Effector CD4-positive, alpha-beta T cell (primary cell): Measurements from ENCODE around the gene ITIH1.

Source experiments
- DNase-seq: peaks from one replicate; pipeline ENCODE4 v3.0.0-alpha.2; 2020

ITIH1 gene

GRCh38 chr3:52817221-52817620 lies 39.8 kb downstream of the ITIH1 start:
- no peak for DNase-seq

GRCh38 chr3:52817860-52818259 lies 40.5 kb downstream of the ITIH1 start:
- DNase-seq: no peak

DNA sequence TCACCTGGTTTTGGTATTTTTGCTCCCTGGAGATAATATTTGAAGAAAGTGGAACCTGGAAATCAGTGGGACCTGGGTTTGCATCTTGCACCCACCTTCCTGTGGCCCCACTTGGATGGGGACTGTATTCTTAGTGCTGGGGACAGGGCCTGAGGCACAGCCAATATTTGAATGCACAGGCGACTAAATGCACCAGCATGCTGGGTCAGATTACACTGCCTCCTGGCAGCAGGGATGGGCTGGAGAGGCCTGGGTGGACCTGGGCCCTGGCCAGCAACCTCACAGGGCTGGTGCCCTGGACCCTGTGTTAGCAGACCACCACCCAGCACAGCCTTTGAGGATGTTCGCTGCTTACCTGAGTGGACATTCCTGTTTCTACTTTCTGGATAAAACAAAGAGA lies 42.5 kb downstream of the ITIH1 start:
- no peak for DNase-seq

DNA sequence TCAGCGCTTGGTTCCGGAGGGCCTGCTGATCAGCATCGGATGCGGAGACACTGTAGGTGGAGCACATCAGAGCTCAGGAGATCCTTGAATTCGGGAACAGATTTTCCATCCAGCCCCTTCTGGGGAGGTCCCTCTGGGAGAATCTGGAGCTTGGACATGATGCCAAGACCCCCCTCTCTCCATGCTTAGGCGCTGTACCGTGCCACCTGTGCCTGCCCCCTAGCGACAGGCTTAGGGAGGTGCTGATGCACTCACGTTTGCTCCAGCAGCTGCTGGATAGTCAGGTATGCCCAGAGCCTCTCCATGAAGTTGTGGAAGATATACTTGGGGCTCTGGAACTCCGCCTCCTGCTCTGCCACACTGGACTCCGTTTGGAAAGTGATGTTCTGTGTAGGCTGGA lies 43.3 kb downstream of the ITIH1 start:
- DNase-seq: no peak

DNA sequence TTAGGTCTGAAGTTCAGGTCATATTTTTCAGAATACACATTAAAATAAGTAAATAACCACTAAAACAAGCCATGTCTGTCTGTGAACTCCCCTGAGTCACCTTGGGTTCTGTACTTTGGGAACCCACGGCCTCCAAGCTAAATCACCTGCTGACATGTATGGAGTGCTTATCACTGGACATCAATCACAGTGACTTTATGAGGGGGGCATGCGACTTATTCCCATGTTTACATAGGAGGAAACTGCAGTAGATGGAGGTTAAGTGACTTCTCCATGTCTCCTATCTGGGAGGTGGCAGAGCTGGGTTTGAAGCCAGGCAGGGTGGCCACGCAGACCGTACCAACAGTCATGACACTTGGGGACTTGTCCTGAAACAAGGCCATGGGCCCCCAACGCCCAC lies 45.0 kb downstream of the ITIH1 start:
- DNase-seq: no peak

GRCh38 chr3:52824037-52824436 lies 46.6 kb downstream of the ITIH1 start:
- DNase-seq: no peak

DNA sequence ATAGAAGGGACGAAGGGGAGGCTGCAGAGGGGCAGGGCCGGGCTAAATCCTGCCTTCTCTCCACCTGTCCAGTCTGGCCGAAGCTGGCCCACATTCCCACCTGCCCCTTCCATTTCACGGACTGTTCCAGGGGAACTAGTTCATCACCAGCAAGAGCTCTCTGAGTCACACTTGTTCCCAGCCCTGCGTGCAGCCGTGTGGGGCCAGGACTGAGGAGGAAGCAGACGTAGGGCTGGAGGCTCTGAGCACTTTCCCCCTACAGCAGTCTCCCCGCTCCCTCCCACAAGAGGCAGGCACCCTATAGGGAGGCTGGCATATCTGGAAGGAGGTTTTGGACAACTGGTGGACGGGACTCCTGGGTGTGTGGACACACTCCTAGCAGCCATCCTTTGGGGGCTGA lies 50.0 kb downstream of the ITIH1 start:
- no peak for DNase-seq

- DNase-seq: no peak
These were observed 50.5 kb downstream of the ITIH1 start for GRCh38 chr3:52827866-52828376.

DNA sequence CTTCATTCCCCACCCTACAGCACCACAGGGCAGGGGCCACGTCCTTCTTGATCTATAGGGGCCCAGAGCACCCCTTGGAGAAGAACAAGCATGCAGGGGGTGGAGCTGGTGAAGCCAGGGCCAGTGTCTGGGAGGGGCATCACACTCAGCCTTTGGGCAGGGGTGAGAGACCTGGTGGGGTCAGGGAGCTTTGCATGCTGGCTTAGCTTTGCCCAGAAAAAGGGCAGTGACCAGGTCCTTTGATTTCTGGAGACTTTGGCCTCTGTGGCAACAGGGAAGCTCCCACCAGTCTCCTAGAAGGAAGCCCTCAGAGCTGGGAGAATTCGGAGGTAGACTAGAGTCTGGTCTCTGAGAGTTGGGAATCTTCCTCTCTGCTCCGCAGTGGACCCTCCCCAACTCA lies 52.1 kb downstream of the ITIH1 start:
- no peak for DNase-seq

GRCh38 chr3:52829906-52830463 lies 52.6 kb downstream of the ITIH1 start:
- no peak for DNase-seq

DNA sequence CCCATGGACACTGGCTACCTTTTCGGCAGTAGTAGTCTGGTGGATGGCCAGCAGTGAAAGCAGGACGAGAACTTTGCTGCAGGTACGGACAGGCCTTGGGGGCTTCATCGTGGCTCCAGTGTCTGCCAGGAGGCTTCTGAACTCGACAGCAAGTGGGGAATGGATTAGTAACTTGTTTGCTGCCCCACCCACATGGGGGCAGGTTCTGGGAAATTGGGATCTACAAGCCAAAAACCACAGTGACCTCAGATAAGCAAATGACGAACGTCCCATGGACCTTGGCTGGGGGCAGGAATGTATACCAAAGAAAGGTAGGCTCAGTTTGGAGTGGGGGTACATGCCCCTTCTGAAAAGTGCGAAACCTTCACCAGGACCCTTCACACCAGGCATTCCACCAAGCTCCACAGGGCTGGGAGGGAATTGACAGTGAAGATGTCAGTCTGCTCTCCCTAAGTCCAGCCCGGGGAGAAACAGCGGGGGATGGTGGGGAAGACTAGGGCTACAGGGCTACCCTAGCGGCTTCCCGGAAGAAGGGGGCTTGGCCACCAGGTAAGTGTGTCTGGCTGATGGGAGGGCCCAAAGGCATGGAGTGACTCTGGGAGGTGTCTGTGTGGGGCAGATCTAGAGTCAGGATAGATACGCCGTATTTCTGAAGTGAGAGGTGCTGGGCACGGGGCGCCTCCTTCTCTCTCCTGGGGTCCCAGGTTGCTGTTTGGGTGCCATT lies 53.3 kb downstream of the ITIH1 start, which contains the start of gene ITIH4:
ITIH4 (minus strand) TSS at position 138 of the 724 bp plus-strand sequence; CDS start at position 108, 30 bp downstream.
- no peak for DNase-seq

- DNase-seq: no peak
These were observed 54.3 kb downstream of the ITIH1 start for GRCh38 chr3:52831500-52832301.

DNA sequence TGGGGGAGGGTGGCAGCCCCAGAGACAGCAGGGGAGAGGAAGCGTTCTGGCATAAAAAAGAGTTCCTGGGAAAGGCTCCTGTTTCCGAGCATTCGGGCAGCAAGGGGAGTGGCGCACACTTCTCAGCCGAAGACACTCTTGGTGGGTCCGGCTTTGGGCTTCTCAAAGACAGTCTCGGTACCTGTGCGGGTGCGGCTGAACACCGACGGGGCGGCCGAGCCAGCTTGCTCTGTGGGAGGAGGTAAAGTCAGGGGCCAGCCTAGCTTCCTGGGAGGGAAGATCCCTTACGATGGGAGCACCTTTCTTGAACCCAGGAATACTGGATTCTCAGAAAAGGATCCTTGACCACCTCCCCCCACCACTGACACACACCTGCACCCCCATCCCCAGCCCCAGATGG lies 55.8 kb downstream of the ITIH1 start:
- DNase-seq: no peak

GRCh38 chr3:52834871-52835501 lies 57.6 kb downstream of the ITIH1 start, which contains the start of gene MUSTN1:
Gene MUSTN1, minus strand, starts transcription at chr3:52835019. Its CDS starts 71 bp downstream, at chr3:52834948.
- no peak for DNase-seq

DNA sequence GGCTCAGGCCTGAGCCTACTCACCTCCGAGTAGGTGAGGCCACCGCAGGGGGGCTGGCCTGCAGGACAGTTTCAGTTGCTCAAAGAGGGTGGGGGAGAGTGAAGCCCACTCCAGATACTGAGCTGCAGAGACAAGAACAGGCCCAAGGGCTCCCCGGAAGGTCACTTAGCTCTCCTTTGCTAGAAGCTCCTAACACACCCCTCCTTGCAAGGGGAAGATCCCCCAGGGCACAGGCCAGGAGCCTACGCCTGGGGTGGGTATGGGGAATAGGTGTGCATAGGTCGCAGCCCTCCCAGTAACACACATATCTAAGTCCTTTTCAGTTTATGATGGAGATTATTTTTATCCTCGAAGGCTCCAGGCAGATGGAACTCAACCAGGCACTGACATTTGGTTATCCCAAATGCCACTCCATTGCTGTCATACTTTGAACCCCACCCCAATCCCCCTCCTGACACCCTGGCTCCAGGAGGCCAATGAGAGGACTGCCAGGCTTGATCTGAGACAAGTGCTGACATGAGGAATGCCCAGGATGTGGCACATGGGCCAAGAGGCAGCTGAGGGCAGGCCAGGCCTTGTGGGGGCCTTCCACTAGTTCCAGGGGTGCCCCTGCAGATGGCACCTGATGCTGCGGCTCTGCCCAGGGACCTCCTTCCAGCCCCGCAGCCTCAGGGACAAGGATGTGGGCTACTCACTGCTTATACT lies 58.5 kb downstream of the ITIH1 start:
- DNase-seq: no peak

DNA sequence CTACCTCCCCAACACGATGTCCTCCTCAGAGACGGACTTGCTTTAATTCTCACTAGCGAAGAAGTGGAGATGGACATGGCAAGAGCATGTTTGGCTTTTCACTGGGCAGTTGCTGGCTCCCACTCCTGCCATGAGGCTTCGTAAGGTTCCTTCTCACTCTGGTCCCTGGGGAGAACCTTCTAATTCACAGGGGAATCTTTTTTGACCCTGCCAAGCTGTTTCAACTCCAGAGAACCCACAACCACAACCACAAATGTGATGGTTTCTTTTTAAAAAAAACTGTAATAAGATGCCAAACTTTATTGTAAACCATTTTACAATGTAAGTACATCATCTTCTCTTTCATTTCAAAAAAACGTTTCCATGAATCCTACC lies 59.1 kb downstream of the ITIH1 start:
- no peak for DNase-seq

- no peak for DNase-seq
These were observed 59.6 kb downstream of the ITIH1 start for GRCh38 chr3:52836986-52837385.

DNA sequence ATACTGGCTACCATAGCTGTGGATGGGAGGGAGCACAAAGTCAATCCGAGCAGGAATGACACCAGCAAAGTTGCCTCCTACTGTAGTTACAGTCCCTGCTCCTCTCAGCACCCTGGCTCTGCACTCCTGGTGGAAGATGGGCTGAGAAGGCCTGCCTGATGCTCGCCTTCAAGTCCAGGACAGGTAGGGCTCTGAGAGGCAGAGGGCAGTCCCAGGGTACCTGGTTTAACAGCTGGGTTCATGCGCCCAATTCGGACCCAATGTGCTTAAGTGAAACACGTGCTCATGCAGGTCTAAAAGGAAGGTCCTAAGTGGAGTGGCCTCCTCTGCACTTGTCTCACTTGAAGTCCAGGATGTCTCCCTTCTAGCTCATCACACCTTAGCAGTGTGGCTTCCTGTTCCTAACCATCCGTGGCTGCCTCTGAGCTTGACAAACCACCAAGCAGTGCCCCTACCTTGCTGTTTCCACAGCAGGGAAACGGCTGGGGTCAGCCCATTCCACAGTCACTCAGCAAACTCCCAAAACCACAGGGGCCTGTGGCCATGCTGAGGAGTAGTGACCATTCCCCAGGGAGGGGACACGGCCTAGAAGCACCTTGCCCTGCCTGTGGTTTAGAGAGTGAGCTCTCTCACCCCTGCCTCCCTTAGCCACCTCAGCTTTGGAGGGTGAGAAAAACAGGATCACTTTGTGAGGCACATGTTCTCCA lies 61.3 kb downstream of the ITIH1 start:
- DNase-seq: no peak

DNA sequence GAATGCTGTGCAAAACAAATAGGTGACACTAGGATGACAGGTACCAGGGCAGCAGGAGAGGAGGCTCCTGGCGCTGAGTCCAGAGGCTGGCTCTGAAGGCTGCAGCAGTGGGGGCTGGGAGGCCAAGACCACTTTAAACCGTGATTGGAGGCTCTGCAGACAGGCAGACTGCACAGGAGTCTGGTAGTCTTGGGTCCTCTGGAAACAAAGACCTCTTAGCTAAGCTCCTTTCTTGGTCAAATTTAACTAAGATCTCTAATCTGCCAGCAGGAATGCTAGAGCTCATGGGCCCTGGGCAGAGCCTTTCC lies 61.8 kb downstream of the ITIH1 start:
- DNase-seq: no peak

DNA sequence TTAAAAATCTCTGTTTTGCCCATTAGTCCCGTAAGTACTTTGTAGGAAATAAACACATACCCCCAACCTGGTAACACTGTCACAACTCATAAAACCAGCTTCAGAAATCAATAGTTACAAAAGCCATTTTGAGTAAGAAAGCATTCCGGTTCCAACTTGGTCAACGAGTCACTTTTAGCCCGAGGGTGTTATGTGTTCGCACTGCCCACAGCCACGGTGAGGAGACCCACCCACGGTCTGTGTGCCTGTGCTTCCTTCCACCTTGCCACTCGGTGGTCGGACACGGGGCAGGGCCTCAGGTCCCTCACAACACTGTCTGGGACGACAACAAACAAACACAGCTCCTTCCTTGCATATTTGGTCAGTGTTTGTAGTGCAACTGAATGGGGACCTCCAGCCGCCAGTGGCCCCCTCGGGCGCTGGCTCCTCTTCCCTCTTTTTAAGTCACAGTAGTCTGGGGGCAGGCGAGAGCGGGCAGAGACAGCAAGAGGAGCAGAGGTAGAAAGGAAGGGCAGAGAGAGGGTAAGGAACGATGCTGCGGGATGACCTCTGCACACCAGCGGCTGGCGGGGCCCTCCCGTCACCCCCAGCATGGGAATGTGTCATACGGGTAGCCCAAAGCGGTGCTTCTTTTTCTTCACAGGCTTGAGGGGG lies 62.6 kb downstream of the ITIH1 start:
- DNase-seq: no peak

DNA sequence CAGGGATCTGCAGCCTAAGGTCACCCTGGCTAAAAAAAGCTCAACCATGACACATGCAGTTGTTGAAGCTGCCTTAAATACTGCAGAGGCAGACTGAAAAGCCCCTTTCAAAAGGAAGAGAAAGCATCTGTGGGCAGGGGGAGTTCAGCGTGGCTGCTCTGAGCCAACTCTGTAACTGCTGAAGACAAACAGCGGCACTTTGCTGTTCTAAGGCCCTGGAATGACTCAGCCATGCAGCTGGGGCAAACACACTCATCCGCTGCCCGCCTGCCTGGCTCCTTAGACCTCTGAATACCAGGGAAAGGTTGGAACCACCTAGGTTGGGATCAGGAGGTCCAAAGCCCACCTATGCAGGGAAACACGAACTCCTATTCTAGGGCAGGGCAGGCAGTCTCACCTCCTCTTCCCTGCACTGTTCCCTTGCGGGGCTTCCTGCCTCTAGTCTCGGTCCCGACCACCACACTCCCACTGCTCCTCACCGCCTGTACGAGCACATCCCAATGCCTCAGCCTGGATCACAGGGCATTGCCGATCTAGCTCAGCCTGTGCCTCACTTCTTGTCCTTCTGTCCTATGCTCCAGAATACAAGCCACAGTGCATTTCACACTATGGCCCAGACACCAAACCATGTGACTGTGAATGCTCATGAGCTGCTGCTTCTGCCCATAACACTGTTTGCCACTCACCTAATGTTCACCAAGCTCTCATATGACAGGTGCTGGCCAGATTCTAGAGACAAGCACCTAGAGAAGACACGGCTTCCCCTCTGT lies 64.0 kb downstream of the ITIH1 start:
- DNase-seq: no peak
